HL-60 (cell line): ENCODE data around the gene TLL1.

Experiments
- DNase-seq, 2 experiments: peaks; one replicate each; pipeline ENCODE4 v3.0.0-alpha.2; 2010 to 2020; ENCODE audit warnings: low read depth in 1 of 2, low spot score in 1 of 2
- H3K27ac ChIP-seq: fragments of 250-450 bp; sonication (Bioruptor Pico); replicated peaks from 2 replicates; pipeline ENCODE4 v1.5.1; 2020; ENCODE audit warnings: mild to moderate bottlenecking, moderate library complexity
- H3K27me3 ChIP-seq: fragments of 250-450 bp; sonication (Bioruptor Pico); 2 replicates; pipeline ENCODE4 v1.5.1; 2021; ENCODE audit warnings: mild to moderate bottlenecking, moderate library complexity; ENCODE audit not compliant: insufficient read depth, poor library complexity, severe bottlenecking
- H3K4me3 ChIP-seq: replicated peaks from 2 replicates; pipeline ENCODE4 v1.5.1; 2011; ENCODE audit warnings: mild to moderate bottlenecking, control low read depth, low read length; ENCODE audit not compliant: insufficient read depth
- GABPA ChIP-seq: IDR thresholded peaks from 2 replicates; pipeline ENCODE4 v1.6.1; 2012; ENCODE audit warnings: low read depth
- POLR2AphosphoS5 ChIP-seq: IDR thresholded peaks from 2 replicates; pipeline ENCODE4 v1.6.1; 2012; ENCODE audit warnings: low read depth
- SPI1 ChIP-seq: IDR thresholded peaks from 2 replicates; pipeline ENCODE4 v1.6.1; 2012; ENCODE audit warnings: low read depth, mild to moderate bottlenecking, borderline replicate concordance
- TF ChIP-seq, protein P1 (sequence below): IDR thresholded peaks from one replicate; pipeline ENCODE4 v1.5.1; 2011; ENCODE audit warnings: low read length, control low read depth, inconsistent platforms; ENCODE audit not compliant: insufficient read depth
- TF ChIP-seq, protein P2 (sequence below): IDR thresholded peaks from 2 replicates; pipeline ENCODE4 v1.6.1; 2012; ENCODE audit warnings: low read depth; ENCODE audit not compliant: insufficient replicate concordance

TLL1 gene

DNA sequence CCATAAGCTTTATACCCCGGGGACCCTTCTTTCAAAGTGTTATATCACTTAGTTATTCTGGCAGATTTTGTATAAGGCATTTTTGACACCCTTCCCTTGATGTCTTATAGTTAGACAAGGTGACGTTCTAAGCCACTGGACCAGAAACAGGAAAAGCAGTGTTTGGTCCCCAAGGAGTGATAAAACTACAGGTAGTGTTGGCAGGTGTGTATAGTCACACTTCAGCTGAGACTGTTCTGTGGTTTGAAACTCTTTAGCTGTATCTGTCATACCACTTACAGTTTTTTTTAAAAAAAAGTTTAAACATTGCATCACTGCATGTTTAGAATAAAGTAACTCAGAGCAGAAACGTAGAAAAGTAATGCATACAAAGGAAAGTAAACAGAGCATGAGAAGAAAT, 48.5 kb downstream of the TLL1 start:
- no peak for DNase-seq
- TF ChIP-seq, protein P1, sequence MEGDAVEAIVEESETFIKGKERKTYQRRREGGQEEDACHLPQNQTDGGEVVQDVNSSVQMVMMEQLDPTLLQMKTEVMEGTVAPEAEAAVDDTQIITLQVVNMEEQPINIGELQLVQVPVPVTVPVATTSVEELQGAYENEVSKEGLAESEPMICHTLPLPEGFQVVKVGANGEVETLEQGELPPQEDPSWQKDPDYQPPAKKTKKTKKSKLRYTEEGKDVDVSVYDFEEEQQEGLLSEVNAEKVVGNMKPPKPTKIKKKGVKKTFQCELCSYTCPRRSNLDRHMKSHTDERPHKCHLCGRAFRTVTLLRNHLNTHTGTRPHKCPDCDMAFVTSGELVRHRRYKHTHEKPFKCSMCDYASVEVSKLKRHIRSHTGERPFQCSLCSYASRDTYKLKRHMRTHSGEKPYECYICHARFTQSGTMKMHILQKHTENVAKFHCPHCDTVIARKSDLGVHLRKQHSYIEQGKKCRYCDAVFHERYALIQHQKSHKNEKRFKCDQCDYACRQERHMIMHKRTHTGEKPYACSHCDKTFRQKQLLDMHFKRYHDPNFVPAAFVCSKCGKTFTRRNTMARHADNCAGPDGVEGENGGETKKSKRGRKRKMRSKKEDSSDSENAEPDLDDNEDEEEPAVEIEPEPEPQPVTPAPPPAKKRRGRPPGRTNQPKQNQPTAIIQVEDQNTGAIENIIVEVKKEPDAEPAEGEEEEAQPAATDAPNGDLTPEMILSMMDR: no peak
- TF ChIP-seq, protein P2, sequence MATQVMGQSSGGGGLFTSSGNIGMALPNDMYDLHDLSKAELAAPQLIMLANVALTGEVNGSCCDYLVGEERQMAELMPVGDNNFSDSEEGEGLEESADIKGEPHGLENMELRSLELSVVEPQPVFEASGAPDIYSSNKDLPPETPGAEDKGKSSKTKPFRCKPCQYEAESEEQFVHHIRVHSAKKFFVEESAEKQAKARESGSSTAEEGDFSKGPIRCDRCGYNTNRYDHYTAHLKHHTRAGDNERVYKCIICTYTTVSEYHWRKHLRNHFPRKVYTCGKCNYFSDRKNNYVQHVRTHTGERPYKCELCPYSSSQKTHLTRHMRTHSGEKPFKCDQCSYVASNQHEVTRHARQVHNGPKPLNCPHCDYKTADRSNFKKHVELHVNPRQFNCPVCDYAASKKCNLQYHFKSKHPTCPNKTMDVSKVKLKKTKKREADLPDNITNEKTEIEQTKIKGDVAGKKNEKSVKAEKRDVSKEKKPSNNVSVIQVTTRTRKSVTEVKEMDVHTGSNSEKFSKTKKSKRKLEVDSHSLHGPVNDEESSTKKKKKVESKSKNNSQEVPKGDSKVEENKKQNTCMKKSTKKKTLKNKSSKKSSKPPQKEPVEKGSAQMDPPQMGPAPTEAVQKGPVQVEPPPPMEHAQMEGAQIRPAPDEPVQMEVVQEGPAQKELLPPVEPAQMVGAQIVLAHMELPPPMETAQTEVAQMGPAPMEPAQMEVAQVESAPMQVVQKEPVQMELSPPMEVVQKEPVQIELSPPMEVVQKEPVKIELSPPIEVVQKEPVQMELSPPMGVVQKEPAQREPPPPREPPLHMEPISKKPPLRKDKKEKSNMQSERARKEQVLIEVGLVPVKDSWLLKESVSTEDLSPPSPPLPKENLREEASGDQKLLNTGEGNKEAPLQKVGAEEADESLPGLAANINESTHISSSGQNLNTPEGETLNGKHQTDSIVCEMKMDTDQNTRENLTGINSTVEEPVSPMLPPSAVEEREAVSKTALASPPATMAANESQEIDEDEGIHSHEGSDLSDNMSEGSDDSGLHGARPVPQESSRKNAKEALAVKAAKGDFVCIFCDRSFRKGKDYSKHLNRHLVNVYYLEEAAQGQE: no peak
- Histone ChIP-seq H3K4me3 (no peak overlapping the region), H3K27ac (no peak overlapping the region), H3K27me3 (no peaks in the 10 kb centered on the region)

DNA sequence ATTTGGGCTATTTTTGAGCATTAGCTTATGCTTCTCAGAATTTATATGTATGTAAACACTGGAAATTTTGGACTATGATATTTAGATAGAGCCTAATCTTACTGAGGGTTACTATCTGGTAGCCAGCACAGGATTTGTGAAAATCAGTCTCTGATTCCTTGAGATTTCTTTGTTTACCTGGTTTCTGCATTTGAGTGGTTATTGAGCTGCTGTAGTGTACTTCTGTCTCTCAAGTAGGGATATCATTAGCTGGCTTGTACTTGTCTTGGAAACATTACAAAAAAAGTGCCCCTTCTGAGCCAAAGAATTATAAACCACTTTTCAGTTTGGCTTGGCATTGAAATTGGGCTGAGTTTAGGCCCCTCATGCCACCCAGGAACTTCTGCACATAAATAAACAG, 49.7 kb downstream of the TLL1 start:
- TF ChIP-seq GABPA (no peak), SPI1 (no peak)
- TF ChIP-seq, protein P2: no peak
- H3K4me3 ChIP-seq: no peak overlapping the region
- DNase-seq: no peak
- H3K27ac ChIP-seq: no peak overlapping the region
- H3K27me3 ChIP-seq: no peaks in the 10 kb centered on the region

DNA sequence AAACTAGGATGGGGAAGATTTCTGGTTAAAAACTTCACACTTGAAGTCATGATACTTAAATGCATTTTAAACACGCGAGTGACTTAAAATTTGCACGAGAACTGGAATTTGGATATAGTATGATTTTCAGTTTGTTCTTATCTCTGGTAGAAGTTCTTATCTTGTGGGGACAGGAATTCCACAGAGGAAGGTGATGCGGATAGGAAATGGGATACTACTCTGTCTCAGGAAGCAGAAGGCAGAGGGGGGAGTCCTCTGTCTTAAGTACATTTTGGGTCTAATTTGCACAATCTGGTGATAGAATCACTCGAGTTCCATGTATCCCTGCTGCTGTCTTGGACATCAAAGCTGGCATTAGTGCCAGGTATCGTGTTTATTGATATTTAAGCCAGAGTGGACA, 53.3 kb downstream of the TLL1 start:
- H3K27me3 ChIP-seq: no peaks in the 10 kb centered on the region
- no peak overlapping the region for H3K4me3 ChIP-seq
- DNase-seq: no peak
- H3K27ac ChIP-seq: no peak overlapping the region
- TF ChIP-seq, protein P1: no peak

DNA sequence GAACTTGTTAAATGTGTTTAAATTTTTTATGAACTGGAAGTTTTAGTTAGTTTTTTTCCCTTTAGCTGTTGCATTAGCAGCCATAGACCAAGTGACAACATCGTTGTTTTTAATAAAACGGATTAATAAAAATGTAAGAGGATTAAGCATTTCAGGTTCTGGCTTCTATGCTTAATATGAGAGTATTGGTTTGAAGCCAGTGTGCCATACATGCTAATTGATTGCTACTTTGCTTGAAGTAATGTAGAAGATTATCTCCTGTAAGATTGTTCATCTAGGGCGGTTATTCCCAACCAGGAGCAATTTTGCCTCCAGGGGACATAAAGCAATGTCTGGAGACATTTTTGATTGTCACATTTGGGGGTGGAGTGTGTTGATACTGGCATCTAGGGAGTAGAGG, 54.3 kb downstream of the TLL1 start:
- H3K27me3 ChIP-seq: no peaks in the 10 kb centered on the region
- TF ChIP-seq, protein P1: no peak
- TF ChIP-seq GABPA (no peak), POLR2AphosphoS5 (no peak), SPI1 (no peak)
- TF ChIP-seq, protein P2: no peak
- H3K4me3 ChIP-seq: no peak overlapping the region
- DNase-seq: no peak
- H3K27ac ChIP-seq: no peak overlapping the region
